ENCODE results near the gene WARS2. TPM values are rescaled to one million over a fixed set of nuclear protein-coding genes. Genes with fewer than 3 reads are reported as not detected.

The WARS2 gene
- total and polyA plus RNA-seq, 2 of the 8 experiments (the other 6 are each of a cell fraction or from before 2014, with no cell fraction given): 4.3 to 12.9 TPM

GRCh38 chr1:119032986-119033385 is 107.5 kb downstream of the WARS2 start (continued):
- TF ChIP-seq CBX8 (IDR thresholded peaks at IDR 0.05; ENCODE audit: borderline replicate concordance, low read depth, low read length) (no peak), HDAC6 (IDR thresholded peaks at IDR 0.05; ENCODE audit: low read depth, low read length) (no peak), KDM1A (IDR thresholded peaks at IDR 0.05; ENCODE audit: borderline replicate concordance, low read length) (no peak), SIRT6 (IDR thresholded peaks at IDR 0.05; ENCODE audit: low read length) (no peak), RBBP5 (IDR thresholded peaks at IDR 0.05; ENCODE audit: borderline replicate concordance, low read depth, low read length) (no peak), CTCF (IDR thresholded peaks at IDR 0.05; ENCODE audit: control extremely low read depth in 1 of 3, insufficient read depth in 1 of 3, low read depth in 1 of 3, low read length in 3 of 3) (no peak), KDM4A (IDR thresholded peaks at IDR 0.05; ENCODE audit: low read depth, low read length, severe bottlenecking) (no peak)
- TF ChIP-seq, protein P1, sequence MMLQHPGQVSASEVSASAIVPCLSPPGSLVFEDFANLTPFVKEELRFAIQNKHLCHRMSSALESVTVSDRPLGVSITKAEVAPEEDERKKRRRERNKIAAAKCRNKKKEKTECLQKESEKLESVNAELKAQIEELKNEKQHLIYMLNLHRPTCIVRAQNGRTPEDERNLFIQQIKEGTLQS (IDR thresholded peaks at IDR 0.05; ENCODE audit: insufficient read depth, low read depth, low read length): no peak

All from H1 (cell line).